GM19023 (cell line): ENCODE results near the gene CLEC14A.

ENCODE experiments used
- ATAC-seq: cut with Tn5 transposase; IDR thresholded peaks from one replicate; pipeline ENCODE4 v1.9.1; 2021; ENCODE audit warnings: mild to moderate bottlenecking, moderate library complexity; ENCODE audit not compliant: unreplicated experiment

The CLEC14A gene

DNA sequence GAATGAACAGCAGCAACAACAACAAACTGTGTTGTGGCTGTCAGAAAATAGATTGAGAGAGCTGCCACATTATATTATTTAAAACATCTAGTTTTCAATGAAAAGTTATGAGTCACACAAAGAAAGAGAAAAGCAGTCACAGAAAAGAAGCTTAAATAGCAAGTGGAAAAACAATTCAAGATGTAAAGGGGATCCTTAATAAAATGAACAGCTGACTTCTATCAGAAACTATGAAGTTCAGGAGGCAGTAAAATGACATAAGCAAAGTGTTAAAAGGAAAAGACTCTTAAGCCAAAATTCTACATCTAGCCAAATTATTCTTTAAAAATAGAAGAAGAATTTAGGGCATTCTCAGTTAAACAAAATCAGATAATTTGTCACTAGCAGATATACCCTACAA lies 5.6 kb downstream of the CLEC14A start:
- ATAC-seq: no peak

DNA sequence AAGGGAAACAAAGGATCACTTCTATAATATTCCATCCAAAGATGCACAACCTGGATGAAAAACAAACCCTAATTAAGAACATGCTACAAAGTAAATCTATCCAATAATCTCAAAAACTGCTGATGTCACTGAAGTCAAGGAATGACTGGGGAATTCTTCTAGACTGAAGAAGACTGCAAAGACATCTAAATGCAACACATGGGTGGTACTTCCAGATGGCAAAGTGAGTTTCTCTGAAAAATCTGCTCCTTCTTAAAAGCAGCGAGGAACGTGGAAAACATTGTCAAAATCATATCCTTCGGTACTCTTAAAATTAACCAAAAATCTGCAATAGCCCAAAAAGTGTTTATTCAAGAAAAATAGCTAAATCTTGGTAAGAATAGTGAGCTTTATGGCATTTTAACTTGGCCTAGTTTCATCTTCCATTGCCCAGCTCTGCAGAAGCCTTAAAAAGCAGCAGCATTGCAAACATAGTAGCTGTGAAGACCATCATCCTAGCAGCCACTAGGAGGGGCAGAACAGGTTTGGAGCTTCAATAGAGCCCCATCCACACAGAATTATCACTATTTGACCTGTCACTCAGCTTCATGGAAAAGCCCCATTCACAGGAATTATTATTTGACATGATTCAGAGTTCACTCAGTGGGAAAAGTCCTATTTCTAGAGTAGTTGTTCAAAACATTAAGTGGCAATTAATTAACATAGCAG lies 7.4 kb downstream of the CLEC14A start:
- no peak for ATAC-seq

DNA sequence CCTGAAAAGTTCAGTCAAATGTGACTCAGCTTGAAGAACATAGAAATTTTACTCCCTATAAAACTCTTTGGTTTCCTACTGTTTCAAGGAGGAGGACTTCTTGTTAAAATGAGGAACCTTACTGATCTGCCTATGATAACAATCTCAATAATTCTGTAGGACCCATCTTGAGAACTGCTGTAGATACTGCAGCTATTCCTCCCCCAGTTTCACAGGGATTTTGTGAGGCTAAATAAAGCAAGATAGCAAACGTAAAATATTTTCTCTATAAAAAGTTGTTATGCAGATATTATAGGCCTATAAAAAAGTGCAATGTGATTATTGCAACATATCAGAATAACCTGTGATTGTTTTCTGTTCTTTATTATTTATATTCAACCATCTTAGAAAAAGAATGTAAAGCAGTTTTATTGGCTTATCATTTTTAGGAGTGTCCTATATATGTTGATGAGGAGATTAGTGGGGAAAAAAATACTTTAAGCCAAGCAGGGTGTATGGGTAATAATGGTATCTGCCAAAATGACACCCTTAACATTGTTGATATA lies 12.1 kb downstream of the CLEC14A start:
- ATAC-seq: no peak

DNA sequence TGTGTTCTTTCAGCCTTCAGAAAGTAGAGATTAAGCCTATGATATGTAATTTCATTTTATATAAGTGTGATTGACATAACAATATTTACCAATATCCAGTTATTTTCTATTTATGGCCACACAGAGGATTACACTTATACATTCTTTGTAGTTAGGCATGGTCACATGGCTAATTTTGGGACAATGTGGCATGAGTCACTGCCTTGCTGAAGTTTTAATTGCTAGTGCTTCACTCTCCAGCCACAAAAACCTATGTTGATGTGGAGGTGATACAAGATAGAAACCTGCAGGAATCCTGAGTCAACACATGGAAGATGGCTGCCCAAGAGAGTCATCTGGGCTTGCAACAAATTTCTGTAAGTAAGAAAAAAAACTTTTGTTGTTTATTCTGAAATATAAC lies 17.0 kb downstream of the CLEC14A start:
- no peak for ATAC-seq

DNA sequence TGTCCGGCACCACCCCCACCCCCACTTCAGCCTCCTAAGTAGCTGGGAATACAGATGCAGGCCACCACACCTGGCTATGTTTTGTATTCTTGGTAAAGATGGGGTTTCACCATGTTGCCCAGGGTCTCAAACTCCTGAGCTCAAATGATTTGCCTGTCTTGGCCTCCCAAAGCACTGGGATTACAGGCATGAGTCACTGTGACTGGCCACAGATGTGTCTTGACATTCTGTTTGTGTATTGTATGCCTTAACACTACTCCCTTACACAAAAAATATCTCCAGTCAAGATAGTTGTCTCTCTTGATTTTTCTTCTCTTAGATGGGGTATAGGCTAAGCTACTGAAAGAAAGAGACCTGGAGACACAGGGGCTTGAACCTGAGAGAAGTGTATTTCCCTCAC lies 17.6 kb downstream of the CLEC14A start:
- ATAC-seq: no peak

DNA sequence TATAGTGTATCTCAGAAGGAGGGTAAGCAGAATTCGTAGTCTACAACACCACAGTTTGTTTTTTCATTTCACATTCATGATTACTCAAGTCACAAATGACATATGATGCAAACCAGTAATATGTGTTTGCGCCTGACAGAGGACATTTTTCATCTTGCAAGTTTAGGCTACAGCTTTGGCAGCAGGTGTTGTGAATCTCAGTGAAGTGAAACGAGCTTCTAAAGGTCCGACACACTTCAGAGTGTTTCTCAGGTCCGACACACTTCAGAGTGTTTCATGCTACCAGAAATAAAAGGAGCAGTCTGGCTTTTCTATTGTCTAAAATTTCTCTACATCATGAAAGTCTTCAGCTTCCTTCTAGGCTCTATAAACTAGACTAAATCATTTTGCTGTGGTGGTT lies 22.7 kb downstream of the CLEC14A start:
- ATAC-seq: no peak

DNA sequence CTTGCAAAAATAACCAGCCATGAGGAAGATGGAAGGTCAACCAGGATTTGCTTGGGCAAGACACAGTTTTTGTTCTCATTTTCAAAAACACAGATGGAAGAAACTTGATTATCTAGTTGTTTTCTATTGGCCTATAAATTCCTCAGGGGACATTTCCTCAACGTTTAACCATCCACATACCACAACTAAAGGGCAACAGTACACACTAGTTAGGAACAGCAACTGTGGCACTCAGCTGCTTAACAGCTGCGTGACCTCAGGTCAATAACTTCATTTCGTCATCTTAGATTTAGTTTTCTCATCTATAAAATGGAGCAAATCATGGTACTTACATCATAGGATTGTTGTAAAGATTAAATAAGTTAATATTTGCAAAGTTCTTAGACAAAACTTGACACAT lies 29.5 kb downstream of the CLEC14A start:
- ATAC-seq: no peak

DNA sequence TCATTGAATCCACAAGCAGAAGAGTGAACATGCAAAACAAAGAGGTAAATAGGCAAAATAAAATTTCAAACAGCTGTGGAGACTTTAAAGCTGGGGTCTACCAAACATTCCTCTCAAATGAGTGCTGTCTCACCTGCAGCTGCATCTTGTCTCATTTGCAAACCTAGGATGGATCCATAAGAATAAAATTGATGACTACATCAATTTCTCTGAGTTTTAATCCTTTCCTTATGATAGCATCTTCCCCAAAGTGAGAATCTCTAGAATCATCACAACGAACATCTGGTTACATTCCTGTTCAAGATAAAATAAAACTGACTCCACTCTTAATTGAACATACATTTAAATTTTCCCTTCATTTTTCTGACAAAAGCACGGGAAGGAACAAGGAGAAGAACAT lies 29.9 kb downstream of the CLEC14A start:
- no peak for ATAC-seq

DNA sequence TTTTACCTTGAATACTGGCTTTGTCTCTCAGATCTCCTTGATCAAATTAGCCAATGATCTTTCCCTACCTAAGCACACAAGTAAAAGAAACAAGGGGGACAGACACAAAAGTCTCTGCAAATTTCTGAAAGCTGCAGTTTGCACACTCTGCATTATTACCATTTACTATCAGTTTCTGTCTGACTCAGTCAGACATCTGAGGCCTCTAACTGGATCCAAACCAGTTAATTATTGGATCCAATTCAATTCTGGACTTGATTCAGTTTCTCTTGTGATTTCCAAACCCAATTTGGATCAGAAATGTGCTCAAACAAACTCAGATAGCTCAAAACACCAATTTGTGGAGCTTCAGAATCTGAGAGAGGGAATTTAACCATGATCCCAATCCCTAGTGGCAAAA lies 31.6 kb downstream of the CLEC14A start:
- no peak for ATAC-seq

DNA sequence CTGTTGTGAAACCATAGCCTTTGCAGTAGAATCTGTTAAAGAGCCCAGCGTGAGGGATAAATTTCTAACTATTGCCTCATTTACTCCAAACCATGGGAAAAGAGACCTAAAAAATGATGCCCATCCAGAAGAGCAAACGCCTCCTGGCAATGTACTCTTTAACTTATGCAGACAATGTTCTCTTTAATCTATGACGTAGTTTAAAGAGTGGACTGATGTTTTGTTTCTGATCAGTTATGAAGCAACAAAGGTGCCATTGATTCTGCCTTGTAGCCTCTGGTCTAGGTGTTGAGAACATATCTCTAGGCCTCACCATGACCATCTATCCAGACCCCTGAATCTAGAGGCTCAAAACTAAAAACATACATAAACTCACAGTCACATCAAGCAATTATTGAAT lies 34.8 kb downstream of the CLEC14A start:
- ATAC-seq: no peak

DNA sequence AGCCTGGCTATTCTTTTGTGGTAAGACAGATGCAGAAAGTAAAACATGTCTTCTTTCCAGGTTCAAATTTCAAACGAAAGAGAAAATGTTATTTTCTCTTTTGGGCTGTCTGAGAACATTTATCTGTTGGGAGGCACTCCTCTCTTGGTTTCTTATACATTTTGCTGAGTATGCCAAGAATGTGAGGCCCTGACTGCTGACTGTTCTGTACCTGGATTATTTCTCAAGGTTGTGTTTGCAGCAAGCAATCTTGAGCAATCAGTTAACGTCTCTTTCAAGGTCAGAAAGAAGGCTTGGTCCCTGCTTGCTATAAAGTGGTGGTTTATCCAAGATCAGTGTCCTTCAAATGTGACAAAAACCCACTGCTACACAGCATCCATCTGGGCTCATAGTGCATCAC lies 38.3 kb downstream of the CLEC14A start:
- no peak for ATAC-seq

DNA sequence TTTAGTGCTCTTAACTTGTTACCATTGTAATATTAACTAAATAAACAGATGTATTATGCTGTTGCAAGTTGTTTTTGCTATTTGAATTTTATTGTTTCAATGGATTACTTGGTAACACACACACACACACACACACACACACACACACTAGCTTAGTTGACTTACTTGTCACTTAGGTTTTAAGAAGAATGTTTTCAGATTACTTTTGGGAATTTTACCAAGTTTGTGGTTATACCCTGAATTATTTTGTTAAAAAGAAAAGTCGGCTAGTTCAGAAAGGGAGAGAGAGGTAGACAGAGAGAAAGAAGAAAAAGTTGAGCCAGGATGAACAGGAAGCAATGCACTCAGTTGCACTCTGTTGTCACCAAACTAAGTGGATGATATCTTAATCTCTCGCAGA lies 42.9 kb downstream of the CLEC14A start:
- ATAC-seq: no peak

DNA sequence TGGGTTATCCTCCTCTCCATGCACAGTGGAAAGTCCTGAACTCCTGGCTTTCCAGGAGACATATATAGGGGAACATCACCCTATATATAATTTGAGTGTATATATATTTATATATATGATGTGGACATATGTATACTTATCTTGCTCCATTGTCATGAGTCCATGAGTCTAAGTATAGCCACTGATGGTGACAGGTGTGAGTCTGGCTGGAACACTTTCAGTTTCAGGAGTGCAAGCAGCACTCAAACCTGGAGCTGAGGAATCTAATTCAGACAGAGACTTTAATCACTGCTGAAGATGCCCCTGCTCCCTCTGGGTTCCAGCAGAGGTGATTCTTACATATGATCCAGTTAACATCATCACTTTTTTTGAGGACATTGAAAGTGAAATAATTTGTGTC lies 43.8 kb downstream of the CLEC14A start:
- ATAC-seq: no peak

DNA sequence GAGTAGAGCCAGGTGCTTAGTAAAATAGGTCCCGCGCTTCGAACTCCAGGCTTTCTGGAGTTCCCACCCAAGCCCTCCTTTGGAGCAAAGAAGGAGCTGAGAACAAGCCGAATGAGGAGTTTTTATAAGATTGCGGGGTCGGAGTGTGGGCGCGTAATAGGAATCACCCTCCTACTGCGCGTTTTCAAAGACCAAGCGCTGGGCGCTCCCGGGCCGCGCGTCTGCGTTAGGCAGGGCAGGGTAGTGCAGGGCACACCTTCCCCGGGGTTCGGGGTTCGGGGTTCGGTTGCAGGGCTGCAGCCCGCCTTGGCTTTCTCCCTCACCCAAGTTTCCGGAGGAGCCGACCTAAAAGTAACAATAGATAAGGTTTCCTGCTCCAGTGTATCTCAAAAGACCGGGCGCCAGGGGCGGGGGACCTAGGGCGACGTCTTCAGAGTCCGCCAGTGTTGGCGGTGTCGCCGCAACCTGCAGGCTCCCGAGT lies 44.6 kb downstream of the CLEC14A start:
- no peak for ATAC-seq

DNA sequence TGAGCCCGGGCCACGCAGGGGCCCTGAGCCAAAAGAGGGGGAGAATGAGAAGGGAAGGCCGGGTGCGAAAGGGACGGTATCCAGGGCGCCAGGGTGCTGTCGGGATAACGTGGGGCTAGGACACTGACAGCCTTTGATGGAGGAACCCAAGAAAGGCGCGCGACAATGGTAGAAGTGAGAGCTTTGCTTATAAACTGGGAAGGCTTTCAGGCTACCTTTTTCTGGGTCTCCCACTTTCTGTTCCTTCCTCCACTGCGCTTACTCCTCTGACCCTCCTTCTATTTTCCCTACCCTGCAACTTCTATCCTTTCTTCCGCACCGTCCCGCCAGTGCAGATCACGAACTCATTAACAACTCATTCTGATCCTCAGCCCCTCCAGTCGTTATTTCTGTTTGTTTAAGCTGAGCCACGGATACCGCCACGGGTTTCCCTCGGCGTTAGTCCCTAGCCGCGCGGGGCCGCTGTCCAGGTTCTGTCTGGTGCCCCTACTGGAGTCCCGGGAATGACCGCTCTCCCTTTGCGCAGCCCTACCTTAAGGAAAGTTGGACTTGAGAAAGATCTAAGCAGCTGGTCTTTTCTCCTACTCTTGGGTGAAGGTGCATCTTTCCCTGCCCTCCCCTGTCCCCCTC lies 45.2 kb downstream of the CLEC14A start:
- ATAC-seq: no peak

DNA sequence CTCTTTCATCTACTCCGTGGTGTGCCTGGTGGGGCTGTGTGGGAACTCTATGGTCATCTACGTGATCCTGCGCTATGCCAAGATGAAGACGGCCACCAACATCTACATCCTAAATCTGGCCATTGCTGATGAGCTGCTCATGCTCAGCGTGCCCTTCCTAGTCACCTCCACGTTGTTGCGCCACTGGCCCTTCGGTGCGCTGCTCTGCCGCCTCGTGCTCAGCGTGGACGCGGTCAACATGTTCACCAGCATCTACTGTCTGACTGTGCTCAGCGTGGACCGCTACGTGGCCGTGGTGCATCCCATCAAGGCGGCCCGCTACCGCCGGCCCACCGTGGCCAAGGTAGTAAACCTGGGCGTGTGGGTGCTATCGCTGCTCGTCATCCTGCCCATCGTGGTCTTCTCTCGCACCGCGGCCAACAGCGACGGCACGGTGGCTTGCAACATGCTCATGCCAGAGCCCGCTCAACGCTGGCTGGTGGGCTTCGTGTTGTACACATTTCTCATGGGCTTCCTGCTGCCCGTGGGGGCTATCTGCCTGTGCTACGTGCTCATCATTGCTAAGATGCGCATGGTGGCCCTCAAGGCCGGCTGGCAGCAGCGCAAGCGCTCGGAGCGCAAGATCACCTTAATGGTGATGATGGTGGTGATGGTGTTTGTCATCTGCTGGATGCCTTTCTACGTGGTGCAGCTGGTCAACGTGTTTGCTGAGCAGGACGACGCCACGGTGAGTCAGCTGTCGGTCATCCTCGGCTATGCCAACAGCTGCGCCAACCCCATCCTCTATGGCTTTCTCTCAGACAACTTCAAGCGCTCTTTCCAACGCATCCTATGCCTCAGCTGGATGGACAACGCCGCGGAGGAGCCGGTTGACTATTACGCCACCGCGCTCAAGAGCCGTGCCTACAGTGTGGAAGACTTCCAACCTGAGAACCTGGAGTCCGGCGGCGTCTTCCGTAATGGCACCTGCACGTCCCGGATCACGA lies 46.0 kb downstream of the CLEC14A start:
- no peak for ATAC-seq

DNA sequence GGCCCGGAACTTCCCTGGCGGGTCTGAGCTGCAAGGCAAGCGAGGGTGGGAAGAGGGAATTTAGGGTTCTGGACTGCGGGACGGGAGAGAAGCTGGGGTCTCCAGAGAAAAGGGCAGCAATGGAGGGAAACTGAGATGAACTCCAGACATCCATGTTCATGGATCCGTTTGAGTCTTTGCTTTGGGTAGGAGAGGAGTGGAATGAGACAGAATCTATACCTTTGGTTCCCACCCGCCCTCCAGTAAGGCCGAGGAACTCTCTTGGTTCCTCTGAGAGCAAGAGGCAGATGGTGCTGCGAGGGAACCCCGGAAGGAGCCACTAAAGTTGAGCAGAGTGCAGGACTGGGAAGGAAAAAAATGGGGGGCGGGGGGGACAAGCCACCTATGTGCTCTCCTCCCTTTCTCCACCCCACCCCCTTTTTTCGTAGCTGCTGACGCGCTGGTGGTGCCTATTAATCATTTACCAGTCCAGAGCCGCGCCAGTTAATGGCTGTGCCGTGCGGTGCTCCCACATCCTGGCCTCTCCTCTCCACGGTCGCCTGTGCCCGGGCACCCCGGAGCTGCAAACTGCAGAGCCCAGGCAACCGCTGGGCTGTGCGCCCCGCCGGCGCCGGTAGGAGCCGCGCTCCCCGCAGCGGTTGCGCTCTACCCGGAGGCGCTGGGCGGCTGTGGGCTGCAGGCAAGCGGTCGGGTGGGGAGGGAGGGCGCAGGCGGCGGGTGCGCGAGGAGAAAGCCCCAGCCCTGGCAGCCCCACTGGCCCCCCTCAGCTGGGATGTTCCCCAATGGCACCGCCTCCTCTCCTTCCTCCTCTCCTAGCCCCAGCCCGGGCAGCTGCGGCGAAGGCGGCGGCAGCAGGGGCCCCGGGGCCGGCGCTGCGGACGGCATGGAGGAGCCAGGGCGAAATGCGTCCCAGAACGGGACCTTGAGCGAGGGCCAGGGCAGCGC lies 47.0 kb downstream of the CLEC14A start:
- ATAC-seq: no peak

DNA sequence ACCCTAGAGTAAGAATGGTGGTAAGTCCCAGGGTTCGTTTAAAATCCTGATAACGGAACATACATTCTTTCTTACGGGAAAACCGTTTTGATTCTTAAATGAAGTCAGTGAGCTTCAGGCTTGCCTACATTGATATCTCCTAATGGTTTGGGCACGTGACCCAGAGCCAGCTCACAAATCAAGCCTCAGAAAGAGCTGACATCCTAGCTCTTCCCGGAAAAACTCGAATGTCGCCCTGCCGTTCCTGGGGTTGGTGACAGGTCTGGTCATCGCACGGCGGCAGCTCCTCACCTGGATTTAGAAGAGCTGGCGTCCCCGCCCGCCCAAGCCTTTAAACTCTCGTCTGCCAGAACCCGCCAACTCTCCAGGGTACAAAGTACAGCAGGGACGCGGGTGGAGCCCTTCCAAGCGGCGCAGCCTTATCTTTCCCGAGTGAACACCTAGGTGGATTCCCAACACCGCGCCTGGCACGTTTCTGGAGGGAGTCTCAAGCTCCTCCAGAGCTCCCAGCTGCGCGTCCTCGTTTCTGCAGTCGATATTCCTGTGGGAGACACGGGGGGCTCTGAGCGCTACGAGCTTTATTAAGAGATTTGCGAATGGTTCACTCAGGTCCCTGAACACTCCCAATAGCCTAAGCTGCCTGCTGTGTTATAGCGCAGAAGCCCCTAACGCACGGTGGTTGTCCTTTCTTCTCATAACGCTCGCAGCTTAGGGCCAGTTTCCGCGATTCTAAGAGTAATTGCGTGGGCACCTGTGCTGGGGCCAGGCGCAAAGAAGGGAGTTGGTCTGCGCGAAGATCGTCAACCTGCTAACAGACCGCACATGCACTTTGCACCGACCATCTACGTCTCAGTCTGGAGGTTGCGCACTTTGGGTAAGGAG lies 47.9 kb downstream of the CLEC14A start, which contains the start of gene SSTR1:
Gene SSTR1, plus strand, starts transcription at position 169 of the 882 bp plus-strand sequence. CDS start 1,486 bp downstream, outside the sequence.
- ATAC-seq: no peak

DNA sequence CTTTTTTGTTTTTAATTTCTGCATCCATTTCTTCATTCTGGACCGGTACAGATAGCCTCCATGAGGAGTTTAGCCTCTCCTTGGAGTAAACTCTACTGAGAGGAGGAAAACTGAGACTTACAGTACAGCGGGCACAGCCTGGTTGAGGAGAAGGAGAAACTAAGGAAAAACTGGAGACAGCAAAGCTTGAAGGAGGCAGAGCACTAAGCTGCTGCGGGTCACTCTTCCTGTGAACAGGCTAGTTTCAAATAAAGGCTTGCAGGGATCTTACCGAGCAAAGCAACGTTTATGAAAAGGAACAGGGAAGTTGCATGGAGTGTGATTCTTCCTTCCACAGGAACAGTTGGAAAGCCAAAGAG lies 48.5 kb downstream of the CLEC14A start:
- no peak for ATAC-seq
